Keratinocyte (primary cell): ENCODE results near the gene NTHL1. TPM values are rescaled to one million over a fixed set of nuclear protein-coding genes. Genes with fewer than 3 reads are reported as not detected.

ENCODE experiments used
- DNase-seq: peaks from one replicate; pipeline ENCODE4 v3.0.0-alpha.2; 2011; ENCODE audit warnings: low read depth, missing footprints, low spot score
- FAIRE-seq: peaks from 2 replicates; lab custom pipeline; 2011; peaks lifted over from hg19 to GRCh38; lab: Jason Lieb, UNC
- H2AFZ ChIP-seq: 2 replicates; pipeline ENCODE4 v1.6.0; 2012; ENCODE audit warnings: low read length, control low read depth, inconsistent platforms; ENCODE audit not compliant: control insufficient read depth
- H3K27ac ChIP-seq: 2 replicates; pipeline ENCODE4 v1.5.1; 2011; ENCODE audit warnings: low read length; ENCODE audit not compliant: control insufficient read depth, insufficient read depth
- H3K27me3 ChIP-seq: 3 replicates; pipeline ENCODE4 v1.6.0; 2011; ENCODE audit warnings: low read length; ENCODE audit not compliant: control insufficient read depth, insufficient read depth; ENCODE audit errors: extremely low read depth
- H3K36me3 ChIP-seq, 2 experiments: 2 replicates in 1 of 2; 3 replicates in 1 of 2; pipeline ENCODE4 v1.5.1; 2011; ENCODE audit warnings: low read length in 2 of 2, mild to moderate bottlenecking in 1 of 2; ENCODE audit not compliant: control insufficient read depth in 2 of 2, insufficient read depth in 2 of 2; ENCODE audit errors: extremely low read depth in 1 of 2
- H3K4me1 ChIP-seq: 3 replicates; pipeline ENCODE4 v1.5.1; 2011; ENCODE audit warnings: low read length; ENCODE audit not compliant: control insufficient read depth, insufficient read depth; ENCODE audit errors: extremely low read depth
- H3K4me2 ChIP-seq: 3 replicates; pipeline ENCODE4 v1.6.0; 2011; ENCODE audit warnings: low read depth, low read length; ENCODE audit not compliant: control insufficient read depth, insufficient read depth; ENCODE audit errors: extremely low read depth
- H3K4me3 ChIP-seq, 3 experiments: fragments of 200-600 bp in 1 of 3; sonication (generic) in 1 of 3; 2 replicates in 2 of 3; 3 replicates in 1 of 3; pipeline ENCODE4 v1.5.1; 2011 to 2016; ENCODE audit warnings: low read length in 3 of 3, mild to moderate bottlenecking in 3 of 3, control low read depth in 2 of 3, inconsistent platforms in 1 of 3, low read depth in 1 of 3, mixed read lengths in 1 of 3, mixed run types in 1 of 3, moderate library complexity in 1 of 3; ENCODE audit not compliant: control insufficient read depth in 2 of 3, insufficient read depth in 2 of 3; ENCODE audit errors: extremely low read depth in 1 of 3
- H3K79me2 ChIP-seq: 2 replicates; pipeline ENCODE4 v1.6.0; 2012; ENCODE audit warnings: low read length; ENCODE audit not compliant: control insufficient read depth, insufficient read depth
- H3K9ac ChIP-seq: 3 replicates; pipeline ENCODE4 v1.6.0; 2011; ENCODE audit warnings: low read length; ENCODE audit not compliant: control insufficient read depth, insufficient read depth; ENCODE audit errors: extremely low read depth
- H3K9me1 ChIP-seq: 3 replicates; pipeline ENCODE4 v1.6.0; 2011; ENCODE audit warnings: low read length; ENCODE audit not compliant: control insufficient read depth, insufficient read depth; ENCODE audit errors: extremely low read depth
- H3K9me3 ChIP-seq: 2 replicates; pipeline ENCODE4 v1.5.1; 2012; ENCODE audit warnings: low read depth, low read length; ENCODE audit not compliant: control insufficient read depth
- H4K20me1 ChIP-seq: 3 replicates; pipeline ENCODE4 v1.6.0; 2011; ENCODE audit warnings: low read length; ENCODE audit not compliant: control insufficient read depth, insufficient read depth; ENCODE audit errors: extremely low read depth
- EZH2 ChIP-seq: IDR thresholded peaks from one replicate; pipeline ENCODE4 v1.6.1; 2012; ENCODE audit warnings: inconsistent platforms, mild to moderate bottlenecking, low read length, moderate library complexity
- dilution Hi-C: fragments of 300-500 bp; cut with MboI; formaldehyde crosslinking; loops from one replicate; pipeline ENCODE4 v1.7.0; 2020; ENCODE audit warnings: low sequenced_read_pairs; ENCODE audit not compliant: extremely low pct_ligation_motif_present
- polyA plus RNA-seq, 5 experiments: library from polyadenylated mRNA; depleted of rRNA in 3 of 5; stranded (reverse) in 3 of 5; stranded (forward) in 1 of 5; unstranded in 1 of 5; fragments of >200 nt; gene quantifications; 1 replicate in 1 of 5; 2 replicates in 3 of 5; 3 replicates in 1 of 5; pipeline versions ENCODE4 v1.2.1 to v1.2.3, GENCODE V29; 2011 to 2012; ENCODE audit warnings: missing spikeins in 2 of 5, low read depth in 1 of 5, low replicate concordance in 1 of 5
- TF ChIP-seq, protein P1 (sequence below), 3 experiments: IDR thresholded peaks in 1 of 3; conservative IDR thresholded peaks in 1 of 3; optimal IDR thresholded peaks in 1 of 3; 2 replicates in 2 of 3; 3 replicates in 1 of 3; pipeline versions ENCODE3 to v1.5.1; 2011; ENCODE audit warnings: low read length in 3 of 3, mild to moderate bottlenecking in 3 of 3, moderate library complexity in 2 of 3, control low read depth in 1 of 3, inconsistent platforms in 1 of 3; ENCODE audit not compliant: insufficient read depth in 2 of 3; ENCODE audit errors: extremely low read depth in 1 of 3

Gene NTHL1
- polyA plus RNA-seq, 1 donor (not counting 4 experiments of a cell fraction or from before 2014, with no cell fraction given), result 8.5 TPM

DNA sequence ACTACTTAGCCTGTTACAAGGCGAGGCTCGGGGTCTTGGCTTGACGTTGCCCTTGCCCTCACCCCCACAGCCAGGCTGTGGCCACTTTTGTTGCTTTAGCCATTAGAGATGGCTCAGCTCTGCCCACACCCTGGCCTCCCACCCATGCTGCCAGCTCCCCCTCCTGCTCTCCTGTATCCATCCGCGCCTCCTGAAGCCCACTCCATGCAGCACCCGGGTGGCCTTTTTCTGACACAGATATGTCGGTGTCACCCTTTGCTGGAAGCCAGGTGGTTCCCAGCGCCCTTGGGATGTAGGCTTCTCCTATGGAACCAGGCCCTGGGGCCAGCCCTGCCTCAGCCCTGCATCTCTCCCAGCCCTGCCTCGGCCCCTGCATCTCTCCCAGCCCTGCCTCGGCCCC is 9.8 kb upstream of the NTHL1 start:
- no peak overlapping the region for H3K27ac ChIP-seq
- no peak for TF ChIP-seq EZH2
- TF ChIP-seq, protein P1, sequence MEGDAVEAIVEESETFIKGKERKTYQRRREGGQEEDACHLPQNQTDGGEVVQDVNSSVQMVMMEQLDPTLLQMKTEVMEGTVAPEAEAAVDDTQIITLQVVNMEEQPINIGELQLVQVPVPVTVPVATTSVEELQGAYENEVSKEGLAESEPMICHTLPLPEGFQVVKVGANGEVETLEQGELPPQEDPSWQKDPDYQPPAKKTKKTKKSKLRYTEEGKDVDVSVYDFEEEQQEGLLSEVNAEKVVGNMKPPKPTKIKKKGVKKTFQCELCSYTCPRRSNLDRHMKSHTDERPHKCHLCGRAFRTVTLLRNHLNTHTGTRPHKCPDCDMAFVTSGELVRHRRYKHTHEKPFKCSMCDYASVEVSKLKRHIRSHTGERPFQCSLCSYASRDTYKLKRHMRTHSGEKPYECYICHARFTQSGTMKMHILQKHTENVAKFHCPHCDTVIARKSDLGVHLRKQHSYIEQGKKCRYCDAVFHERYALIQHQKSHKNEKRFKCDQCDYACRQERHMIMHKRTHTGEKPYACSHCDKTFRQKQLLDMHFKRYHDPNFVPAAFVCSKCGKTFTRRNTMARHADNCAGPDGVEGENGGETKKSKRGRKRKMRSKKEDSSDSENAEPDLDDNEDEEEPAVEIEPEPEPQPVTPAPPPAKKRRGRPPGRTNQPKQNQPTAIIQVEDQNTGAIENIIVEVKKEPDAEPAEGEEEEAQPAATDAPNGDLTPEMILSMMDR (optimal IDR thresholded peaks at IDR 0.05 in 1 of 3, IDR thresholded peaks at IDR 0.05 in 1 of 3, conservative IDR thresholded peaks at IDR 0.05 in 1 of 3; ENCODE audit: extremely low read depth in 1 of 3, insufficient read depth in 2 of 3, low read length in 3 of 3), result no peak
- H3K27me3 ChIP-seq, result no peaks in the 10 kb centered on the region
- no peak overlapping the region for H3K4me2 ChIP-seq
- no peak overlapping the region for H3K4me3 ChIP-seq
- no peaks in the 10 kb centered on the region for H3K9me1 ChIP-seq
- H2AFZ ChIP-seq, result no peak overlapping the region
- H3K79me2 ChIP-seq, result no peaks in the 10 kb centered on the region
- dilution Hi-C loops, result no loop called here
- H3K9ac ChIP-seq, result no peak overlapping the region
- DNase-seq, result no peak
- H3K36me3 ChIP-seq, result peaks cover 4 to 29% of the 10 kb centered on the region in 2 experiments
- FAIRE-seq, result no peak
- no peaks in the 10 kb centered on the region for H3K9me3 ChIP-seq
- H4K20me1 ChIP-seq, result peaks cover 4% of the 10 kb centered on the region
- H3K4me1 ChIP-seq, result no peaks in the 10 kb centered on the region

DNA sequence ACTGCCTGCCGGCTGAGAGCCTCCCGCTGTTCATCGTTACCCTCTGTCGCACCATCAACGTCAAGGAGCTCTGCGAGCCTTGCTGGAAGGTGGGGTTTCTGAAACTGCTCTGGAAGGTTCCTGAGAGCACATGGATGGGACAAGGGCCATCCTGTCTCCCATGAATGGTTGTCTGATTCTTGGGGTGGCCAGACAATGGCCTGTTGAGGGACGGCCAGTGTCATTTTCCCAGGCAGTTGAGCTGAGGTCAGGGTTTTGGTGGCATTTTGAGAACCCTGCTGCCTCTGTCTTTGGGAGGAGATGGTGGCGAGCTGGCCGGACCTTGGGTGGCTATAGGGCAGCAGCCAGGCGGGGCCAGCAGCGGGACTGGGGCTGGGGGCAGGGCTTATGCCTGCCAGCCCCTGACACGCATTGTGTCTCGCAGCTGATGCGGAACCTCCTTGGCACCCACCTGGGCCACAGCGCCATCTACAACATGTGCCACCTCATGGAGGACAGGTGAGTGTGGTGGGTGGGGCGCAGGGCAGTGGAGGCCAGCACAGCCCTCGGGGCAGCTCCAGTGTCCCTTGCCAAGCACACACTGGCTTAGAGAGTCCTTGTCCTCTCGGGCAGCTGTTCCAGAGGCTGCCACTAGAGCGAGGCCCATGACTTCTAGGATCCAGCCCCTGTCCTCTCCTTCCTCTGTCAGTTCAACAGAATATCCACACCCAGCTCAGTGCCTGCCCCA is 9.2 kb upstream of the NTHL1 start:
- dilution Hi-C loops, result no loop called here
- no peak for DNase-seq
- no peak overlapping the region for H3K4me2 ChIP-seq
- H3K9me3 ChIP-seq, result no peaks in the 10 kb centered on the region
- no peaks in the 10 kb centered on the region for H3K79me2 ChIP-seq
- H3K36me3 ChIP-seq, result peaks cover 8 to 26% of the 10 kb centered on the region in 2 experiments
- no peak overlapping the region for H3K27ac ChIP-seq
- FAIRE-seq, result no peak
- no peak overlapping the region for H2AFZ ChIP-seq
- no peaks in the 10 kb centered on the region for H3K4me1 ChIP-seq
- peaks cover 2% of the 10 kb centered on the region for H4K20me1 ChIP-seq
- no peak overlapping the region for H3K4me3 ChIP-seq
- H3K9me1 ChIP-seq, result no peaks in the 10 kb centered on the region
- H3K27me3 ChIP-seq, result no peaks in the 10 kb centered on the region
- TF ChIP-seq, protein P1 (optimal IDR thresholded peaks at IDR 0.05 in 1 of 3, IDR thresholded peaks at IDR 0.05 in 1 of 3, conservative IDR thresholded peaks at IDR 0.05 in 1 of 3; ENCODE audit: extremely low read depth in 1 of 3, insufficient read depth in 2 of 3, low read length in 3 of 3), result peak in 2 of 3 experiments; percentile 9 to 14
- TF ChIP-seq EZH2, result no peak
- no peak overlapping the region for H3K9ac ChIP-seq
